ENCODE results near the gene SCYL3.

GRCh38 chr1:169868978-169869377 lies 24.7 kb downstream of the SCYL3 start:
- TF ChIP-seq CTCF (conservative IDR thresholded peaks at IDR 0.05; ENCODE audit: low read depth, low read length) (no peak), EZH2 (IDR thresholded peaks at IDR 0.05; ENCODE audit: low read length, unreplicated experiment) (no peak), EZH2phosphoT487 (IDR thresholded peaks at IDR 0.05; ENCODE audit: borderline replicate concordance, low read length) (no peak)
